Transverse colon (tissue), 4 donors: ENCODE results near the gene FRG2B. TPM values are rescaled to one million over a fixed set of nuclear protein-coding genes. Genes with fewer than 3 reads are reported as not detected.
A peak's percentile ranks its signal among the peaks of the same experiment; 100 is the strongest.
"Not testable (repeated sequence)": the region's sequence is repeated elsewhere in the genome, so short reads cannot be mapped to it uniquely, and the experiment has no call there.

Source experiments
- DNase-seq: peaks from one replicate; pipeline ENCODE4 v3.0.0-alpha.2; 2019
- H3K27ac ChIP-seq, 4 donors: fragments of 200-600 bp; sonication (generic); 2 replicates each; pipeline ENCODE4 v1.5.1; 2016 to 2018; ENCODE audit warnings: inconsistent platforms in 4 of 4
- H3K27me3 ChIP-seq: fragments of 200-600 bp; sonication (generic); 2 replicates; pipeline ENCODE4 v1.5.1; 2017; ENCODE audit warnings: inconsistent platforms
- H3K36me3 ChIP-seq, 4 donors: fragments of 200-600 bp; sonication (generic); 2 replicates each; pipeline ENCODE4 v1.5.1; 2017 to 2019; ENCODE audit warnings: inconsistent platforms in 4 of 4
- H3K4me1 ChIP-seq, 4 donors: fragments of 200-600 bp; sonication (generic); 2 replicates each; pipeline ENCODE4 v1.5.1; 2017 to 2020; ENCODE audit warnings: inconsistent platforms in 4 of 4
- H3K4me3 ChIP-seq, 4 donors: fragments of 200-600 bp; sonication (generic); 1 replicate in 1 of 4; 2 replicates in 3 of 4; pipeline versions ENCODE4 v1.5.1 to v1.6.1; 2017 to 2019; ENCODE audit warnings: inconsistent platforms in 4 of 4
- H3K9me3 ChIP-seq, 2 donors: fragments of 200-600 bp; sonication (generic); 2 replicates each; pipeline ENCODE4 v1.5.1; 2017 to 2019; ENCODE audit warnings: inconsistent platforms in 2 of 2
- WGBS, 2 donors: methylation state at CpG; one replicate each; pipeline ENCODE4 v1.1.5; 2018; ENCODE audit warnings: low coverage in 1 of 2; 5-methylcytosine and 5-hydroxymethylcytosine counted together
- in situ Hi-C, 4 donors: fragments of 200-750 bp; cut with MboI; loops; one replicate each; pipeline versions ENCODE4 v1.15.0 to v1.15.1; 2017; ENCODE audit warnings: low sequenced_read_pairs in 3 of 4, low pct_ligation_motif_present in 1 of 4, low pct_unique_long_range_greater_than_20kb in 1 of 4
- intact Hi-C: fragments of 100-400 bp; cut with DNase I; formaldehyde crosslinking; loops from one replicate; pipeline ENCODE4 v1.15.1; 2023; ENCODE audit warnings: low total_unique reads
- total RNA-seq, 4 donors: library from RNA; depleted of rRNA; stranded (reverse); fragments of >200 nt; gene quantifications; one replicate each; pipeline ENCODE4 v1.1.0, GENCODE V29; 2016

FRG2B gene
- not detected for total RNA-seq

GRCh38 chr10:133626695-133627094 lies at the start of gene FRG2B:
TSS of gene FRG2B (minus strand) at chr10:133626795. CDS start at chr10:133626742, 53 bp downstream.
- H3K4me1 ChIP-seq, H3K27ac ChIP-seq, H3K27me3 ChIP-seq, H3K9me3 ChIP-seq, in situ Hi-C loops, DNase-seq, H3K4me3 ChIP-seq, H3K36me3 ChIP-seq, intact Hi-C loops: not testable (repeated sequence)
- 80% methylated on average over 1 of the region's 10 CpGs; no CpG with 5 or more reads in 1 of the 2 donors for WGBS, 2 donors

GRCh38 chr10:133667446-133667845 lies 40.9 kb upstream of the FRG2B start:
- H3K27ac ChIP-seq, in situ Hi-C loops, H3K27me3 ChIP-seq, H3K4me3 ChIP-seq, H3K9me3 ChIP-seq, DNase-seq, H3K36me3 ChIP-seq, H3K4me1 ChIP-seq, intact Hi-C loops: not testable (repeated sequence)
- WGBS, 2 donors, result no CpG with 5 or more reads among the region's 40 CpGs

DNA sequence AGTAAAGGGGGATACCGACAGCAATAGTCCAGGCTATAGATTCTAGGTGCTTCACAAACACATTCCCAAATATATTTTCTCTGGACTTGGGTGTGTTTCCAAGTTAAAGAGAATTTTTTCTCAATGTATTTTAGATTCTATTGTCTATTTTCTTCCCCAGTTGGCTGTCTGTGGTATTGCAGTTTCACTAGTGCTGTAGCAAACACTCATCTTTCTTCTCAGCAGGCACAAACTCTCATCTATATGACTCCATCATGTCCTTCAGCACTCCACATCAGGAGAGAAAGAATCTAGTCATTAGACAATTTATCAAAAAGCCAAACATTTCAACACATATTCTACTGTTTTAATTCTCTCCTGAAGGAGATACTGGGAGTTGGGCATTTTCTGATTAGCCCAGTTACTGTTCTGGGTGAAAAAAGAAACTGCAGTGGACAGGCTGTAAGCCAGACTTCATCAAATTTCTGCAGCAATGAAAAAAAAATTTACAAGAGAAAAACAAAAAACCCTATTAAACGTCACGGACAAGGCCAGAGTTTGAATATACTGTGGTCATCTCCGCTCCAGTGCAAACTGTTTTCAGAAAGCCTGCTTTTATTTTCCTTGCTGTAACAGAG lies 37.1 kb upstream of the FRG2B start:
- H3K4me3 ChIP-seq, DNase-seq, H3K36me3 ChIP-seq, H3K27me3 ChIP-seq, H3K9me3 ChIP-seq, in situ Hi-C loops, intact Hi-C loops, H3K4me1 ChIP-seq, H3K27ac ChIP-seq: not testable (repeated sequence)
- WGBS, 2 donors, result 44 to 60% methylated on average over 4 of the region's 4 CpGs

DNA sequence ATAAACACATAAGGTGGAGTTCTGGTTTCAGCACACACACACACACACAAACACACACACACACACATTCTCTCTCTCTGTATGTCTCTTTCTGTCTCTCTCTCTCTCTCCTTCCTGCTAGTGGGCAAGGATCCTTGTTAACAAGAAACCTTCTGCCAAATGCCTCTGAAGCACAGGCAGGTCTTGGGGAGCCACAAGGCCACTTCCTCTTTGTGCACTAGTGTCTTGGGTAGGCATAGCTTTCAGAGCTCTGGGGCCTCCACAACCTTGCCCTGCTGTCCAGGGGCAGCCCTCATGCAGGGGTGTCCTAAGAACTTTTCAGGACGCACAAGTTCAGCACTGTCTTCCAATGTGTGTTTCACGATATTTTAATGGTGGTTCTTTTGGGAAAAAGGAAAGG lies 34.5 kb upstream of the FRG2B start:
- H3K27ac ChIP-seq, DNase-seq, H3K36me3 ChIP-seq, in situ Hi-C loops, intact Hi-C loops, H3K9me3 ChIP-seq, H3K27me3 ChIP-seq, H3K4me1 ChIP-seq, H3K4me3 ChIP-seq: not testable (repeated sequence)
- no CpG with 5 or more reads among the region's 2 CpGs for WGBS, 2 donors

- H3K9me3 ChIP-seq, H3K27me3 ChIP-seq, H3K4me1 ChIP-seq, H3K36me3 ChIP-seq, DNase-seq, in situ Hi-C loops, H3K4me3 ChIP-seq, intact Hi-C loops, H3K27ac ChIP-seq: not testable (repeated sequence)
- WGBS, 2 donors, result 63% methylated on average over 6 of the region's 6 CpGs; no CpG with 5 or more reads in 1 of the 2 donors
Observed at GRCh38 chr10:133660516-133660915, 33.9 kb upstream of the FRG2B start.

DNA sequence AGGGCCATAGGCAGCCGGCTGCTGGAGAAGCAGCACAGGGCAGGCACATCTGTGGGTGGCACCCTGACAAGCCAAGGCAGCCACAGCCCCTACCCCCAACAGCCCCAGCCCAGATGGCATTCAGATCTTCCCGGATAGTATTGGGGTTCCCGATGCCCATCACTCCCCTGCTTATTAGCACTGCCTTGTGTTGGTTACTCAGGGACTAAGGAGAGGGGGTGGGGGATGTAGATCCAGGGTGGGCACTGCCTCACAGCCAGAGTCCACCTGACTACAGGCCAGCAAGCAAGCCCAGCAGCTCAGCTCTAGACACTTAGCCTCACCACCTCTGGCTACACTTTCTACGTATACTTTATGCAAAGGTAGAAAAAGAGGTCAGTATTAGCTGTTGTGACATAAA lies 30.7 kb upstream of the FRG2B start:
- H3K27me3 ChIP-seq, in situ Hi-C loops, H3K9me3 ChIP-seq, DNase-seq, intact Hi-C loops, H3K4me3 ChIP-seq, H3K27ac ChIP-seq, H3K4me1 ChIP-seq, H3K36me3 ChIP-seq: not testable (repeated sequence)
- 94% methylated on average over 3 of the region's 4 CpGs; no CpG with 5 or more reads in 1 of the 2 donors for WGBS, 2 donors

- H3K27me3 ChIP-seq, H3K4me1 ChIP-seq, H3K27ac ChIP-seq, H3K9me3 ChIP-seq, H3K4me3 ChIP-seq, intact Hi-C loops, H3K36me3 ChIP-seq, in situ Hi-C loops: not testable (repeated sequence)
- peak; percentile 26 for DNase-seq
- no CpG with 5 or more reads among the region's 22 CpGs for WGBS, 2 donors
Observed at GRCh38 chr10:133648872-133649455, 22.4 kb upstream of the FRG2B start.
